HG03064 (cell line): ENCODE data around the gene ATP10B.

Experiments
- ATAC-seq: cut with Tn5 transposase; IDR thresholded peaks from one replicate; pipeline ENCODE4 v1.9.1; 2021; ENCODE audit warnings: low read depth; ENCODE audit not compliant: unreplicated experiment

Gene ATP10B

GRCh38 chr5:160565376-160565775 is 286.6 kb downstream of the ATP10B start:
- no peak for ATAC-seq

DNA sequence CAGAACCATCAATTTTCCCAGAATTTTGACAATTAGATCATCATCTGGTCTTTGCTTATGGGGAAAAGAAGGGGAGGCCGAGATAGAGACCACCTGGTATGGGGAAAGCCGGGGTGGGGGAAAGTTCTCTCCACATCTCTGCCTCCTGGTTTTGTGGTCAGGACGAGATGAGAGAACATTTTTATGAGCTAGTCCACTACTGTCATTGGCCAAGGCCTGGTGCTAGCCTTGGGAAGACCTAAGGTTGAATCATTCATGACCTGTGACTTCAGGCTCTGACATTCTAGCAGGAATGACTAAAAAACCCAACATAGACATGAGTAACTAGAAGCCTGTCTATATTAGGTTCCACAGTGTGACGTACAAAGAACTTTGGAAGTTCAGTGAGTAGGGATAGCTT is 295.2 kb downstream of the ATP10B start:
- ATAC-seq: no peak

DNA sequence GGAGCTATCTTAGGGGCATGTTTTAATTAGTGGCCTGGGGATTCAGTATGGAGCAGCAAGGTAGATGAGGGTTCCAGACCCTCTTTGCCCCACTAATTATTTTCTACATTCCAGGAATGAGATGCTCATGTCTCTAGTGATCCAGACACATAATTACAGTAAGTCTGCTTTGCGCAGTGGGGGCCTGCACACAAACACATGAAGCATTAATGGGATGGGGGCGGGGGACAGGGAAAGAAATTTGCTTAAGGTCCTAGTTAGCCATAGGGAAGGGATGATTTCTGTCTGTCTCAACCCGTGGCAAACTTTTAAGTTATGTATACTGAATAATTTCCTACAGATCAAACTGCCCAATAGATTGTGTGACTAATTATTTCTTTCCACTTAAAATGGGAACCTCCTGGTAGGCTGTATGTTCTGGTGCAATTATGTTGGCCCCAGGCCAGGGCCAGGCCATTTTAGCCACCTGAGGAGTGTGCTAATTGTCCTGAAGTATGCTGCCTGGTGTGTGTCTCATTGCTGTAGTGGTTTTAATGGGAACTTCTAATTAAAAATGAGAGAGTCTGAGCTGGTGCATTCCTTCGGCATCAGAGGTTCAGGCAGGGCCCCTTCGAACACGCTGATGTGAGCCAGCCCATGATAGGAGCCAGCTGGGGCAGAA is 295.9 kb downstream of the ATP10B start:
- ATAC-seq: no peak

DNA sequence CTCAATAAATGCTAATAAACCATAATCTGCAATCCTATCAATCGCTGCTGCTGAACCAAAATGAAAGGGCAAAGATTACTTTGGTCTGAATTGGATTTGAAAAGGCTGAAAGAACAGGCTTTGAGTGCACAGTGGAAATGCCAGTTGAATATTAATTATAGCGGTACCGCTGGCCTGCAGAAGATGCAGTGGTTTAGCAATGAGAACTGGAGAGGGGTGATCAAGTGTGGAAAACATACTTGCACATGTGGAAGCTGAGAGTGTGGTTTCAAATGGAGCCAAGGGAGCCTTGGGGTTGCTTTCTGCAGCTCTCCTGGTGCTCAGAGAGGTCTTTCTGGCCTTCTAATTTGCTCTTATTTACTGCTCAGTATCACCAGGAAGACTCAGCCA is 296.4 kb downstream of the ATP10B start:
- no peak for ATAC-seq

GRCh38 chr5:160550075-160550474 is 301.9 kb downstream of the ATP10B start:
- ATAC-seq: no peak

GRCh38 chr5:160548949-160549645 is 302.9 kb downstream of the ATP10B start:
- ATAC-seq: no peak

- ATAC-seq: no peak
These were observed 304.1 kb downstream of the ATP10B start for GRCh38 chr5:160547872-160548271.

GRCh38 chr5:160547061-160547460 is 304.9 kb downstream of the ATP10B start:
- no peak for ATAC-seq

DNA sequence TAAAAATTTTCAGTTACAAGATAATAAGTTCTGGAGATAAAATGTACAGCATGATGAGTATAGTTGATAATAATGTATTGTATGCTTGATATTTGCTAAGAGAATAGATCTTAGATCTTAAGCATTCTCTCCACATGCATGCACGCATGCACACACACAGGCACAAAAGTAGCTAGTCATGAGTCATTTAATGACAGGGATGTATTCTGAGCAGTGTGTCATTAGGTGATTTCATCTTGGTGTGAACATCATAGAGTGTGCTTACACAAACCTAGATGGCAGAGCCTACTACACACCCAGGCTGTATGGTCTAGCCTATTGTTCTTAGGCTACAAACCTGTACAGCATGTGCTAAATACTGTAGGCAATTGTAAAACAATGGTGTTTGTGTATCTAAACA is 306.2 kb downstream of the ATP10B start:
- no peak for ATAC-seq

- no peak for ATAC-seq
These were observed 308.6 kb downstream of the ATP10B start for GRCh38 chr5:160543395-160543794.

- ATAC-seq: no peak
These were observed 309.2 kb downstream of the ATP10B start for GRCh38 chr5:160542840-160543239.

GRCh38 chr5:160542281-160542680 is 309.7 kb downstream of the ATP10B start:
- ATAC-seq: no peak

GRCh38 chr5:160539431-160539830 is 312.6 kb downstream of the ATP10B start:
- ATAC-seq: no peak

DNA sequence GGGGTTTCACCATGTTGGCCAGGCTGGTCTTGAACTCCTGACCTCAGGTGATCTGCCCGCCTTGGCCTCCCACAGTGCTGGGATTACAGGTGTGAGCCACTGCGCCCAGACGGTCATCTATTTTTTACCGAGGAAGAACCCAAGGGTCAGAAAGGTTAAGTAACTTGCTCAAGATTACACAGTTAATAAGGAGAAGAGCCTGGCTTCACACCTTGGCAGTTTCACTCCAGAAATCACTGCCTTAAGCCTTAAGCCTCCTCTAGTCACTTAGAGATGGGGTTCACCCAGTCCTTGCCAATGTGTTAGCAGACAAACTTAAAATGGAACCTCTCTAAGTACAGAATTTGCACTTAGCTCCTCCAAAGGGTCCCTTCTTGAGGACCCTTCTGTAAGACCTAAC is 314.1 kb downstream of the ATP10B start:
- no peak for ATAC-seq

GRCh38 chr5:160537116-160537515 is 314.9 kb downstream of the ATP10B start:
- no peak for ATAC-seq

- ATAC-seq: no peak
These were observed 317.1 kb downstream of the ATP10B start for GRCh38 chr5:160534914-160535313.

DNA sequence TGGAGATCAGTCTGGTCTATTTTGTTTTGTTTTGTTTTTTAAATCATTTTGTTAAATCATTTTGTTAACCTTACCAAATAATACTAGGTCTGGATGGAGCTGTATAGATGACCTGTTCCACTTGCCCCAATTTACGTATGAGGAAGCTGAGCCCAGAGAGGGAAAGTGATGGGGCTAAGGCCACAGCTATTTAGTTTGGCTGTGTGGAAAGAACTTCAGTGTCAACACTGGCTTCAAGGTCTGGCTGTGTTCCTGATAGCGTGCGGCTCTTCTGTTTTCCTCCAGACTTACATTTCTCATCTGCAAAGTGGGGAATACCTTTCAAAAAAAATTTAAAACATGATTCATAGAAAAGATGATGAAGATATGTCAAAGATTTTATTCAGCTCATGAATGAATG is 317.9 kb downstream of the ATP10B start:
- ATAC-seq: no peak

DNA sequence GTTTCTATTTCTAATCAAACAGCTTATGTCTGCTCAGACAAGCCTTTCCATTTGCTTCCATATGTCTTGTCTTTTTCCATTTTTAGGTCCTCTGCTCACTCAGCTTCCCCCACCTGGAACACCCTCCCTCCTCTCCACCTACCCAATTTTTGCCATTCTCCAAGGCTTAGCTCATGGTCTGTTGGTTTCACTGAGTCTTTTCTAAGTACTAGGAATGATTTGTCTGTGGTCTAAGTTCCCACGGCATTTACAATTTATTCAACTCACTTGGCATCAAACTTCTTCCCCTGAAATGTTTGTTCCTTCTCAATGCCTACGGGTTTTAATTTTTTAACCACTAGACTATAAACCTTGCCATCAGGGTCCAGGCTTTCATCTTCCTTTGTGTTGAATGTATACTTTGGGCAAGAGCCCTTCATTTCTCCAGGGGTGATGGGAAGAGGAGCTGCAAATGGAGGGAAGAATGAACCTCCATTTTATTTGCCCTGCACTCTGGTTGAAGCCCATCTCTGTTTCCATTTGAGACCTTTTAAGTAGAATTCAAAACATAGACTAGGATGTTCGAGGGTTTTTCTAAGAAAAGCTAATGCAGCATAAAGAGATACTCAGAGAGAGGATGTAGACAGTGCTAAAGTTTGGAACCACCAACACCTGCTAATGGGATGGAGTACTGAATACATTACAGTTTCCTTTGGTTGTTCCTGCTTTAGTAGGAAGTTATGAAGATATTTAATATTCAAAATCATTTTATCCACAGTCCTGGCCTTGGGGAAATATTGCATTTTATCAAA is 326.3 kb downstream of the ATP10B start:
- ATAC-seq: no peak

DNA sequence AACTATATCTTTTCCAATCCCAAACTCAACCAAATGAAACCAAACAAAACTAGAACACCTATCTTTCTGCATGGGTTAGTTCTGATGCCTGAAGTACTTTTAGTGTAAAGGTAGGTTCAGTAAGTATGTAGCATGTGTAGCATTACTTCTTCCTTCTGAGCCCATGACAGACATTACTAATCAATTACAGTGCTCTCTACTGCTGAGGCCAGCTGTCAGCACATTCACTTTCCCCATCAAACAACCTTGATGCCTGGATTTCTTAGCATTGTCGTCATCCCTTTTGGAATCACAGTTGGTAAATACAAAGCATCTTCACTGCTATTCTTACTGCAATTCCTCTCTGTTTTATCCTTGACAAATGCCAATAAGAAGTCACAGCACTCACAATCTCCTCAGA is 327.2 kb downstream of the ATP10B start:
- ATAC-seq: no peak

DNA sequence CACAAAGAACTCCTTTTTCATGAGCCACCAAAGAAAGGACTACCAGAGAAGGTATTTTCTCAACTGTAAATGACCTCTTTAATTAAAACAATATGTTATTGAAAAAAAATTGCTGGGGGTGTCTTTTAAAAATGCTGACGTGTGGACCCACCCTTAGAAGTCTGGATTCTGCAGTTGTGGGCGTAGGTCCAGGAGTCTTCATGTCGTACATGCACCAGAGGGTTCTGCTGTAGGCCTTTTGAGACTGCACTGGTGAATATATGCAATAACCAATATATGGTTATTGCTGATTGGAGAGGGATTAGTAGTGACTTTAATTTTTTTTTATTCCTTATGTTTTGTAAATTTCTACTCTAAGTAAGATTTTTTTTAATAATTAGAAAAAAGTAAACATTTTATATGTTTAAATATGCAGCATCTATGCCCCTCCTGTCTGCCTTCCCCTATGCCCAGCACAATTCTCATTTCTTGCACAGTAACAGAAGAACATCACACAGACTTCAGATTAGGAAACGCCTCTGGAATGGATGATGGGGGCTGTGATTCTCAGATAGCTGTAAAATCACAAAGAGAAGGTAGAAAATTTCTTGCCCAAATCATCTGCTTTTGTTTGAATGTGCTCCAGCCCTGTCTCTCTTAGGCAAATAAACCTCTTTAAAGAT is 328.4 kb downstream of the ATP10B start:
- no peak for ATAC-seq

GRCh38 chr5:160521392-160521663 is 330.7 kb downstream of the ATP10B start:
- no peak for ATAC-seq
